Activated CD8-positive, alpha-beta T cell treated with anti-CD3 and anti-CD28 coated beads for 36 hours (primary cell): ENCODE measurements around the gene RC3H1. TPM values are rescaled to one million over a fixed set of nuclear protein-coding genes. Genes with fewer than 3 reads are reported as not detected.
A peak's percentile ranks its signal among the peaks of the same experiment; 100 is the strongest.

Experiments
- ATAC-seq: fragments of 200-7000 bp; cut with Tn5 transposase; one replicate; pipeline ENCODE4 v1.10.0; 2021; ENCODE audit warnings: mild to moderate bottlenecking, moderate library complexity
- CTCF ChIA-PET: fragments of 350-600 bp; sonication (Branson Sonifier 250); formaldehyde crosslinking; loops from one replicate; lab custom pipeline; 2021; ENCODE audit warnings: antibody characterized with exemption; lab: Charles Lee
- POLR2A ChIA-PET: fragments of 350-600 bp; sonication (Branson Sonifier 250); formaldehyde crosslinking; loops from one replicate; lab custom pipeline; 2021; ENCODE audit warnings: antibody characterized with exemption; lab: Charles Lee
- DNase-seq: peaks from one replicate; pipeline ENCODE4 v3.0.0-alpha.2; 2020
- H3K27ac Mint-ChIP-seq: one replicate; pipeline ENCODE4 v1.8.0; 2021; ENCODE audit warnings: mild to moderate bottlenecking, mixed read lengths
- H3K27me3 Mint-ChIP-seq: one replicate; pipeline ENCODE4 v1.8.0; 2021; ENCODE audit warnings: mixed read lengths
- H3K36me3 Mint-ChIP-seq: one replicate; pipeline ENCODE4 v1.8.0; 2021; ENCODE audit warnings: low read depth, mixed read lengths
- H3K4me1 Mint-ChIP-seq: one replicate; pipeline ENCODE4 v1.8.0; 2021; ENCODE audit warnings: low read depth, mixed read lengths
- H3K4me3 Mint-ChIP-seq: one replicate; pipeline ENCODE4 v1.8.0; 2021; ENCODE audit warnings: mild to moderate bottlenecking, moderate library complexity, mixed read lengths
- H3K9me3 Mint-ChIP-seq: one replicate; pipeline ENCODE4 v1.8.0; 2021; ENCODE audit warnings: mixed read lengths
- CTCF ChIP-seq: fragments of 200-600 bp; IDR thresholded peaks from one replicate; pipeline ENCODE4 v1.8.0; 2022; ENCODE audit warnings: antibody characterized with exemption, mild to moderate bottlenecking
- intact Hi-C: fragments of 100-400 bp; cut with micrococcal nuclease; formaldehyde crosslinking; loops from one replicate; pipeline ENCODE4 v1.10.0; 2022
- total RNA-seq, 2 experiments: library from RNA; stranded (reverse); gene quantifications; one replicate each; pipeline ENCODE4 v1.2.3, GENCODE V29; 2021

The RC3H1 gene
- total RNA-seq, 2 experiments from 2014 or later = 24.9 to 27.2 TPM

GRCh38 chr1:173963477-173963876 is 58.7 kb downstream of the RC3H1 start:
- no peaks in the 10 kb centered on the region for H3K4me1 Mint-ChIP-seq
- DNase-seq (no peak), ATAC-seq (no peak)
- TF ChIP-seq CTCF = no peak
- intact Hi-C loops = no loop called here
- ChIA-PET POLR2A (no interaction called here), CTCF (no interaction called here)
- H3K4me3 Mint-ChIP-seq = no peak overlapping the region
- peaks cover 30% of the 10 kb centered on the region for H3K36me3 Mint-ChIP-seq
- no peaks in the 10 kb centered on the region for H3K27me3 Mint-ChIP-seq
- no peak overlapping the region for H3K27ac Mint-ChIP-seq
- no peaks in the 10 kb centered on the region for H3K9me3 Mint-ChIP-seq

GRCh38 chr1:173960625-173961024 is 61.5 kb downstream of the RC3H1 start:
- Mint-ChIP-seq H3K4me1 (no peaks in the 10 kb centered on the region), H3K9me3 (no peaks in the 10 kb centered on the region), H3K4me3 (no peak overlapping the region), H3K36me3 (peaks cover 25% of the 10 kb centered on the region), H3K27ac (peak overlapping the region; percentile 40), H3K27me3 (no peaks in the 10 kb centered on the region)
- no peak for TF ChIP-seq CTCF
- ChIA-PET POLR2A (no interaction called here), CTCF (interaction anchor here (0.9 kb wide), 1 partner anchor 305 kb away, joined by 3 read pairs; no protein-coding TSS in a partner anchor)
- ATAC-seq = no peak
- no peak for DNase-seq
- intact Hi-C loops = no loop called here

- Mint-ChIP-seq H3K4me1 (peaks cover 17% of the 10 kb centered on the region), H3K4me3 (no peak overlapping the region), H3K27ac (no peak overlapping the region), H3K36me3 (peaks cover 25% of the 10 kb centered on the region), H3K27me3 (no peaks in the 10 kb centered on the region), H3K9me3 (no peaks in the 10 kb centered on the region)
- intact Hi-C loops = no loop called here
- ATAC-seq (peak; percentile 49), DNase-seq (no peak)
- CTCF ChIA-PET = interaction anchor here (1.0 to 1.4 kb wide), 2 partner anchors 16 to 29 kb away, joined by 4 read pairs; no protein-coding TSS in a partner anchor
- POLR2A ChIA-PET = no interaction called here
- no peak for TF ChIP-seq CTCF
Measured at GRCh38 chr1:173954179-173954578, 68.0 kb downstream of the RC3H1 start.

- CTCF ChIA-PET = interaction anchor here (0.6 kb wide), 1 partner anchor 21 kb away, joined by 4 read pairs; no protein-coding TSS in a partner anchor
- intact Hi-C loops = loop anchor here (10.0 kb wide), 1 partner anchor 56 kb away; no protein-coding TSS in a partner anchor
- Mint-ChIP-seq H3K9me3 (no peaks in the 10 kb centered on the region), H3K4me1 (peaks cover 15% of the 10 kb centered on the region), H3K27ac (no peak overlapping the region), H3K36me3 (peaks cover 25% of the 10 kb centered on the region), H3K4me3 (no peak overlapping the region), H3K27me3 (no peaks in the 10 kb centered on the region)
- POLR2A ChIA-PET = interaction anchor here (0.6 kb wide), 1 partner anchor 93 kb away, joined by 4 read pairs; no protein-coding TSS in a partner anchor
- ATAC-seq = no peak
- no peak for DNase-seq
- no peak for TF ChIP-seq CTCF
Measured at GRCh38 chr1:173948594-173948993, 73.6 kb downstream of the RC3H1 start.

GRCh38 chr1:173946380-173946921 is 75.7 kb downstream of the RC3H1 start:
- Mint-ChIP-seq H3K27me3 (no peaks in the 10 kb centered on the region), H3K27ac (peak overlapping the region; percentile 58), H3K4me3 (no peak overlapping the region), H3K9me3 (no peaks in the 10 kb centered on the region), H3K36me3 (peaks cover 31% of the 10 kb centered on the region), H3K4me1 (peaks cover 2% of the 10 kb centered on the region)
- ATAC-seq (no peak), DNase-seq (no peak)
- ChIA-PET POLR2A (no interaction called here), CTCF (interaction anchor here (1.2 kb wide), 1 partner anchor 12 kb away, joined by 3 read pairs; no protein-coding TSS in a partner anchor)
- intact Hi-C loops = loop anchor here (10.0 kb wide), 1 partner anchor 58 kb away; no protein-coding TSS in a partner anchor
- no peak for TF ChIP-seq CTCF
